Right atrium auricular region (tissue), 2 donors: ENCODE measurements around the gene PTGIR. TPM values are rescaled to one million over a fixed set of nuclear protein-coding genes. Genes with fewer than 3 reads are reported as not detected.
A peak's percentile ranks its signal among the peaks of the same experiment; 100 is the strongest.

Experiments
- DNase-seq: peaks from one replicate; pipeline ENCODE4 v3.0.0-alpha.2; 2019; ENCODE audit warnings: low spot score
- H3K27ac ChIP-seq, 2 donors: fragments of 200-600 bp; sonication (generic); 1 replicate in 1 of 2; 2 replicates in 1 of 2; pipeline ENCODE4 v1.5.1; 2016 to 2019
- H3K27me3 ChIP-seq, 2 donors: fragments of 200-600 bp; sonication (generic); one replicate each; pipeline versions ENCODE4 v1.5.1 to v1.6.0; 2017 to 2019
- H3K36me3 ChIP-seq: fragments of 200-600 bp; sonication (generic); one replicate; pipeline ENCODE4 v1.5.1; 2016
- H3K4me1 ChIP-seq, 2 donors: fragments of 200-600 bp; sonication (generic); one replicate each; pipeline versions ENCODE4 v1.5.1 to v1.6.0; 2017 to 2019
- H3K4me3 ChIP-seq, 2 donors: fragments of 200-600 bp; sonication (generic); 1 replicate in 1 of 2; 2 replicates in 1 of 2; pipeline ENCODE4 v1.5.1; 2017 to 2019; ENCODE audit warnings: mild to moderate bottlenecking in 1 of 2, moderate library complexity in 1 of 2
- H3K9me3 ChIP-seq, 2 donors: fragments of 200-600 bp; sonication (generic); one replicate each; pipeline ENCODE4 v1.5.1; 2019
- CTCF ChIP-seq, 2 donors: fragments of 200-600 bp; sonication (generic); IDR thresholded peaks; one replicate each; pipeline ENCODE4 v1.5.1; 2019; ENCODE audit warnings: antibody characterized with exemption in 2 of 2
- total RNA-seq, 2 donors: library from RNA; depleted of rRNA; stranded (reverse); fragments of >200 nt; gene quantifications; one replicate each; pipeline ENCODE4 v1.1.0, GENCODE V29; 2016

The PTGIR gene
- total RNA-seq, 2 donors from 2014 or later, result 7.0 to 20.6 TPM

- TF ChIP-seq CTCF (IDR thresholded peaks at IDR 0.05), result no peak
- no peaks in the 10 kb centered on the region for H3K27me3 ChIP-seq
- peak overlapping the region; percentile 46 to 65 for H3K27ac ChIP-seq
- no peak overlapping the region for H3K4me3 ChIP-seq
- peaks cover 0 to 22% of the 10 kb centered on the region in 2 donors for H3K4me1 ChIP-seq
- no peaks in the 10 kb centered on the region for H3K36me3 ChIP-seq
- no peak for DNase-seq
- no peaks in the 10 kb centered on the region for H3K9me3 ChIP-seq
Measured at GRCh38 chr19:46654621-46655152, 29.8 kb upstream of the PTGIR start.

- H3K27me3 ChIP-seq, result no peaks in the 10 kb centered on the region
- peaks cover 0 to 10% of the 10 kb centered on the region in 2 donors for H3K4me1 ChIP-seq
- H3K4me3 ChIP-seq, result no peak overlapping the region
- no peaks in the 10 kb centered on the region for H3K9me3 ChIP-seq
- no peak for DNase-seq
- no peak for TF ChIP-seq CTCF (IDR thresholded peaks at IDR 0.05)
- H3K36me3 ChIP-seq, result no peaks in the 10 kb centered on the region
- no peak overlapping the region for H3K27ac ChIP-seq
Measured at GRCh38 chr19:46650445-46650844, 25.6 kb upstream of the PTGIR start.

GRCh38 chr19:46648961-46649960 lies 24.4 kb upstream of the PTGIR start:
- Histone ChIP-seq H3K4me3 (no peak overlapping the region), H3K9me3 (no peaks in the 10 kb centered on the region), H3K27me3 (no peaks in the 10 kb centered on the region), H3K36me3 (no peaks in the 10 kb centered on the region), H3K4me1 (no peaks in the 10 kb centered on the region), H3K27ac (no peak overlapping the region)
- no peak for TF ChIP-seq CTCF (IDR thresholded peaks at IDR 0.05)
- no peak for DNase-seq

GRCh38 chr19:46648060-46648960 lies 23.4 kb upstream of the PTGIR start:
- H3K27ac ChIP-seq, result no peak overlapping the region
- TF ChIP-seq CTCF (IDR thresholded peaks at IDR 0.05), result no peak
- no peaks in the 10 kb centered on the region for H3K36me3 ChIP-seq
- no peaks in the 10 kb centered on the region for H3K4me1 ChIP-seq
- DNase-seq, result no peak
- H3K27me3 ChIP-seq, result no peaks in the 10 kb centered on the region
- no peak overlapping the region for H3K4me3 ChIP-seq
- H3K9me3 ChIP-seq, result no peaks in the 10 kb centered on the region

GRCh38 chr19:46646402-46646801 lies 21.5 kb upstream of the PTGIR start:
- Histone ChIP-seq H3K4me3 (no peak overlapping the region), H3K27ac (no peak overlapping the region), H3K36me3 (no peaks in the 10 kb centered on the region), H3K27me3 (no peaks in the 10 kb centered on the region), H3K4me1 (no peaks in the 10 kb centered on the region), H3K9me3 (no peaks in the 10 kb centered on the region)
- DNase-seq, result no peak
- no peak for TF ChIP-seq CTCF (IDR thresholded peaks at IDR 0.05)
